Coronary artery (tissue), 2 donors: ENCODE measurements around the gene PICALM.
A peak's percentile ranks its signal among the peaks of the same experiment; 100 is the strongest.

ENCODE experiments used
- DNase-seq: peaks from one replicate; pipeline ENCODE4 v3.0.0-alpha.2; 2017; ENCODE audit warnings: low spot score
- H3K27ac ChIP-seq, 2 donors: fragments of 200-600 bp; sonication (generic); one replicate each; pipeline ENCODE4 v1.5.1; 2016 to 2019
- H3K4me3 ChIP-seq: fragments of 200-600 bp; sonication (generic); 2 replicates; pipeline ENCODE4 v1.5.1; 2016; ENCODE audit warnings: mild to moderate bottlenecking, moderate library complexity
- TF ChIP-seq, protein P1 (sequence below): fragments of 200-600 bp; sonication (generic); IDR thresholded peaks from one replicate; pipeline ENCODE4 v1.5.1; 2019; ENCODE audit warnings: antibody characterized with exemption

PICALM gene

DNA sequence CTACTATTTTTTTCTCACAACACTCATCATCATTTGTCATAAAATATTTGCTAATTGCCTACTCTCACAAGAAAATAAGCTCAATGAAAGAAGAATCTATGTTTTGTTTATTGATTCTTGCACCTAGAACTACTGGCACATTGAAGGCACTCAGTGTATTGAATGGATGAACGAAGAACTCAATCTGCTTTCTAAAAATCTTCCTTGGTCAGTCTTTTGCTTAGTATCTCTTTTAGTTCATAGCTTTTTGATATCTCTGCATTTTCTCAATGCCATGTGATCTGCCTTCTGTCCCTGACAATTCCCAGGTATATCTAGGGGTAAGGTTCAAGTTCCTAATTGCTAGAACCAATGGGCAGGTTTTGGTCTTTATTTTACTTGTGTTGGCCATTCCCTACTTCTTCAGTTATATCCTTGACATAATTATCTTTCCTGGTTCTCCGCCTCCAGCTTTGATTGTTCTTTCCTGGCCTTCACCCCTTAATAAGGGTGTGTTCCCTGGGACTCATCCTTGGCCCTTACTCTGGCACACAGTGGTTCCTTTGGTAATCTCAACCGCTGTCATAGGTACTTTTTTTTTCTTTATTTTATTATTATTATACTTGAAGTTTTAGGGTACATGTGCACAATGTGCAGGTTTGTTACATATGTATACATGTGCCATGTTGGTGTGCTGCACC lies 117.3 kb downstream of the PICALM start:
- no peak for DNase-seq
- Histone ChIP-seq H3K27ac (no peak overlapping the region), H3K4me3 (no peak overlapping the region)
- TF ChIP-seq, protein P1, sequence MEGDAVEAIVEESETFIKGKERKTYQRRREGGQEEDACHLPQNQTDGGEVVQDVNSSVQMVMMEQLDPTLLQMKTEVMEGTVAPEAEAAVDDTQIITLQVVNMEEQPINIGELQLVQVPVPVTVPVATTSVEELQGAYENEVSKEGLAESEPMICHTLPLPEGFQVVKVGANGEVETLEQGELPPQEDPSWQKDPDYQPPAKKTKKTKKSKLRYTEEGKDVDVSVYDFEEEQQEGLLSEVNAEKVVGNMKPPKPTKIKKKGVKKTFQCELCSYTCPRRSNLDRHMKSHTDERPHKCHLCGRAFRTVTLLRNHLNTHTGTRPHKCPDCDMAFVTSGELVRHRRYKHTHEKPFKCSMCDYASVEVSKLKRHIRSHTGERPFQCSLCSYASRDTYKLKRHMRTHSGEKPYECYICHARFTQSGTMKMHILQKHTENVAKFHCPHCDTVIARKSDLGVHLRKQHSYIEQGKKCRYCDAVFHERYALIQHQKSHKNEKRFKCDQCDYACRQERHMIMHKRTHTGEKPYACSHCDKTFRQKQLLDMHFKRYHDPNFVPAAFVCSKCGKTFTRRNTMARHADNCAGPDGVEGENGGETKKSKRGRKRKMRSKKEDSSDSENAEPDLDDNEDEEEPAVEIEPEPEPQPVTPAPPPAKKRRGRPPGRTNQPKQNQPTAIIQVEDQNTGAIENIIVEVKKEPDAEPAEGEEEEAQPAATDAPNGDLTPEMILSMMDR, result no peak

DNA sequence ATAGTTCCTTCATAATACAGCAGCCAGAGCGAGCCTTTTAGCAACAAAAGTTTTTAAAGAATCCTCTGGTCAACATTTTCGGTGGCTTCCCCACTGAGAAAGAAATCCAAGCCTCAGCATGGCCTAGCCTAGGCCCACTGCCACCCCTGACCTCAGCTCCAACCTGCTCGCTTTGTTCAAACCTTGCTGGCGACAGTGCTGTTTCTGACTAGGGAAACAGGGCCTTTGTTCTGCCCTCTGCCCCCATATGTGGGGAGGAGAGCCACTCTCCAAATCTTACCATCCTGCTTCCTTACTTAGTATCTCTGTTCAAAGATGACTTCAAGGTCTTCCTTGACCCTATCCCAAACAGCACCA lies 117.9 kb downstream of the PICALM start:
- Histone ChIP-seq H3K27ac (no peak overlapping the region), H3K4me3 (no peak overlapping the region)
- TF ChIP-seq, protein P1, result no peak
- DNase-seq, result no peak

DNA sequence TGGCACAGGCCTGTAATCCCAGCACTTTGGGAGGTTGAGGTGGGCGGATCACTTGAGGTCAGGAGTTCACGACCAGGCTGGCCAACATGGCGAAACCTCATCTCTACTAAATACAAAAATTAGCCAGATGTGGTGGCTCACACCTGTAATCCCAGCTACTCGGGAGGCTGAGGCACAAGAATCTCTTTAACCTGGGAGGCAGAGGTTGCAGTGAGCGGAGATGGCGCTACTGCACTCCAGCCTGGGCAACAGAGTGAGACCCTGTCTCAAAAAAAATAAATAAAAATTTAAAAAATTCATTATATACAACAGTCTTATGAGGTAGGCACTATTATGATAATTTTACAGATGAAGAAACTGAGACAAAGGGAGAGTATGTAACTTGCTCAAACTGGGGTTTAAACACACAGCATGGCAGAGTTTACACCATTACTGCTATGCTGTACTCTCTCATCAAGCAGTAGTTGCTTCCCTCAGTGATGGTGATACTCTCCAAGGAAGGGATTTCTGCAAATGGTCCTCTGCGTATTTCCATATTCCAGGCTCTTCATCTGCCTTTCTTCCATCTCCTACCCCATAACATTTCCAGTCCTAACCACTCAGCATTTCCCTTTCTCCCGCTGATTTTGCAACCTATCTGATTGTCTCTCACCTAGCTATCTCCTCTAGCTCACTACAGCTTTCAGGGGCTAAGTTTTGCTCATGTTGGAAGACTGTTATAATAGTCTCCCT lies 118.4 kb downstream of the PICALM start:
- no peak for DNase-seq
- Histone ChIP-seq H3K27ac (no peak overlapping the region), H3K4me3 (no peak overlapping the region)
- TF ChIP-seq, protein P1, result no peak

DNA sequence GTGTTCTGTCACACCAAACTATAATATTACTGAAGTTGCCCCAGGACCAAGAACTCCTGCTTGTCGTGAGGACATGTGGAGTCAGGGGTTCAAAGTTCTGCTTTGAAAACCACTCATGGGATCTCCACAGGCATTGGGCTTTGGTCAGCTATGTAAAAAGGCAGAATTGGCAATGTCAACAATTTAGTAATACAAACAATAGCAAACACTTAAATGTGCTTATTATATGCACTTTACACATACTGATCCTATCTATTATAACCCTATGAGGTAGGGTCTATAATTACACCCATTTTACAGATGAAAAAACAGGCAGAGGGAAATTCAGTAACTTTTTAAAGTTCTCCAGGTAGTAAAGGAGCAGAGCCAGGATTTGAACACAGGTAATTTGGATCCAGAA lies 119.1 kb downstream of the PICALM start:
- TF ChIP-seq, protein P1, result no peak
- Histone ChIP-seq H3K4me3 (no peak overlapping the region), H3K27ac (no peak overlapping the region)
- DNase-seq, result no peak

DNA sequence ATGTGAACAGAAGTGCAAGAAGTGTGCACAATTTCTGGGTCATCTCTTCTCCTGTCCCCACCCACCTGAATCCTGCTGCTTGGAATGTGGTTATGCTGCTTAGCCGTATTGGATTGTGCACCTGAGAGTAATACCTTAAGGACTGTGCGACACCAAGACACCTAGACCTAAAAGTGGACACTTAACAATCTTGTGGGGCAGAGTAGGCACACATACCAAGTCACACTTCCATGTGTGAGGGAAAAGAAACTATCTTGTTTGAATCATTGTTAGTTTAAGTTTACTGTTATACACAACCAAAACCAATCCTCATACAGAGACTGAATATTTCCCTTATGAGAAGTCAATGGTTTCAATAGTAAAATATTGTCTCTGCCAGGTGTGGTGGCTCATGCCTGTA lies 120.0 kb downstream of the PICALM start:
- H3K4me3 ChIP-seq, result no peak overlapping the region
- TF ChIP-seq, protein P1, result no peak
- H3K27ac ChIP-seq, result peak overlapping the region in 1 of 2 donors; percentile 25

DNA sequence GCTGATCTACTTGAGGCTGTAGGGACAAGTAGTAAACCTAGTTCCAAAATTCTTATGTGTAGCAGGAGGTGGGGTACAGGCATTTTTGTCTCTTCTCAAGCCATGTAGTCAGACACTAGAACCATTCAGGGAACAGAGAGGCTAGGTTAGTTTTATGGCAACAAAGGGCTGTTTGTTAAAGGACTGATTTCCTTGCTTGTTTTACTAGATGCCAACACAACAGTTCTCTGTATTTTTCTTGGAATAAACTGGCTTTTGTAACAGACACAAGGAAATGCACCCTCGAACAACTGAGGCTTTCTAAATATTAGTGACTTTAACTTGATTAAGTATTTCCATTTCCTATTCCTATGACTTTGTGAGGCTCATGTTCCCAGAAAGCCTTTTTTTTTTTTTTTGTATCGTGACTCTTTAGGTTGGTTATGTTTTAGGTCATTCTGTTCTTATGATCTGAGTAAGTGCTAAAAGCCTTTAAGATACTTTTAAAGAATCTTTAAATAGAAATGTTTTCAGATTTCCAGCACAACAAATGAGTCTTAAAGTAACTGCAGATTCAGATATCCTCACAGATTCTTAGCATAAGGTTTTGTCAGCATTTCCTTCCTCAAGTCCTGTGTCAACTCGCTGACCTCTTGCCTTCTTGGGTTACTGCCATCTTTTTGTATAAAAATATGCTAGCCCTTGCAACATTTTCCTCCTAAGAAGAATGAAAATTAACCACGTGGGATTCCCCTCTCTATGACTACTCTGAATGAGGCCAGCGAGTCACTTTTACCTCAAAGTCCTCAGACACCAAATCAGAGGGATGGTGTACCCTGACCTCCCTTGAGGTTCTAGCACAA lies 121.2 kb downstream of the PICALM start:
- no peak for DNase-seq
- TF ChIP-seq, protein P1, result no peak
- no peak overlapping the region for H3K4me3 ChIP-seq
- H3K27ac ChIP-seq, result peak overlapping the region; percentile 45 to 75

More for the DNA sequence above, 120.0 kb downstream of the PICALM start:
- no peak for DNase-seq
